Measurements from ENCODE around the gene PRSS50.
"Not testable (repeated sequence)": the region's sequence is repeated elsewhere in the genome, so short reads cannot be mapped to it uniquely, and the experiment has no call there.

PRSS50 gene

DNA sequence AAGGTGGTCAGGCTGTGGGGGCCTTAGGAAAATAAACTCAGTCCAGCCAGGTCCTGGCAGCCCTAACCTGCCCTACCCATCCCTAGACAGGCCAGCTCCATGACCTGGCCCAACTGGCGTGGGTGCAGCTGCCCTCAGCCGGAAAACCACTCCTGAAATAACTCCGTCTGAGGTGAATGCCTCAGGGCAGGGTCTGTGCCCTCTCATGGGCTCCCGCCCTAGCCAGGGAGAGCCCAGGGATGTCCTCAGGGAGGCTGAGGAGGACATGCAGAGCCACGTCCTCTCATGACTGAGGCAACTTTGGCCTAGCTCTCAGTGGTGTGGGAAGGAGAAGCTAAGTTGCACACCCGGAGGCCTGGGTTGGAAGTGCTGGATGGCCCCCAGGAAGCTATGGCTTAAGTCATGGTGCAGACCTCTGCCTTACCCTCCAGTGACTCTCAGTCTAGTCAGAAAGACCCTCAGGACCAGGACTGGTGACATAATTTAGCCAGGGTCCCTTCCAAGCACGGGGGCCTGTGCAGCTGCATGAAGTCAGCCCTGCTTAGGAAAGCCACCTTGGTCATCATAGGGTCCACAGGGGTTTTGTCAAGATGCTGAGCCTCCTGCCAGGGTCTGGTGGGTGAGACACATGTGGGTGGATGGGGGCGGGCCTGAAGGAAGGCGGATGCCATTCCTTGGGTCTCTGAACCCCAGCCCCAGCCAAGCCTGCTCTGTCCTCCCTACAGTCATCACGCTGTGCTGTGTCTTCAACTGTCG, 9.1 kb downstream of the PRSS50 start:
- DNase-seq (ENCODE audit: low spot score), result no peak

GRCh38 chr3:46707601-46708011, 10.1 kb downstream of the PRSS50 start:
- DNase-seq (ENCODE audit: low spot score), result no peak

DNA sequence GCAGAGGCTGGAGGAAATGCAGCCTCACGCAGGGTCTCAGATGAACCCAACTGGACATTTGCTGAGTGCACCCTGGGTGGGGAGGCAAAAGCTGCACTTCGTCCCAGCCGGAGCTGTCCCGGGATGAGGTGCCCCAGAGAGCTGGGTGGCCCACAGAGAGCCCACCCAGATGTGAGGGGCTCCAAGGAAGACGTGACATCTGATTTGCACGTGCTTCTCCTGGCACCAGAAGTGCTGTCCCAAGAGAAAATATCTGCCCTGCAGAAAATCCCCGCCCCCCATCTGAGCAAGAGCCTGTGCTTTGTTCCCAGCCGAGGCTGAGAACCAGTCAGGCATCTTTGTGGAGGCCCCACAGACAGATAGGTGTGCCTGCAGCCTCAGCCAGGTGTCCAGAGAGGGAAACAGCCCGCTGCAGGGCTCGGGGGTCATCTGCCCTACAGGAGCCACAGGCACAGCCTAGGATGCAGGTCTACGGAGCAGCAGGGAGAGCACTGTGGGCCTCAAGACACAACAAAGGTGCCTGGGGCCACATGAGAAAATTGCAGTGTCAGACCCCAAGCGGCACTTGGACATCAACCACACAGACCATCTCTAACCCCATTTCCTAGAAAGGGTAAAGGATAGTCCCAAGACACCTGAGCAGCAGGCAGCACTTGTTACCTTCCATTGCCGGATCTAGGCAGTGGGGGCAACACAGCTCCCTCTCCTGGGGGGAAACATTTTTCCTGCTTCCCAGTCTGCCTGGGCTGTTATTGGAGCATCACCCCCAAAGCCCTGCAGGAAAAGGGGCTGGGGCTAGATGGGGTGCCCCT, 10.7 kb downstream of the PRSS50 start:
- peak; percentile 45 for DNase-seq (ENCODE audit: low spot score)

DNA sequence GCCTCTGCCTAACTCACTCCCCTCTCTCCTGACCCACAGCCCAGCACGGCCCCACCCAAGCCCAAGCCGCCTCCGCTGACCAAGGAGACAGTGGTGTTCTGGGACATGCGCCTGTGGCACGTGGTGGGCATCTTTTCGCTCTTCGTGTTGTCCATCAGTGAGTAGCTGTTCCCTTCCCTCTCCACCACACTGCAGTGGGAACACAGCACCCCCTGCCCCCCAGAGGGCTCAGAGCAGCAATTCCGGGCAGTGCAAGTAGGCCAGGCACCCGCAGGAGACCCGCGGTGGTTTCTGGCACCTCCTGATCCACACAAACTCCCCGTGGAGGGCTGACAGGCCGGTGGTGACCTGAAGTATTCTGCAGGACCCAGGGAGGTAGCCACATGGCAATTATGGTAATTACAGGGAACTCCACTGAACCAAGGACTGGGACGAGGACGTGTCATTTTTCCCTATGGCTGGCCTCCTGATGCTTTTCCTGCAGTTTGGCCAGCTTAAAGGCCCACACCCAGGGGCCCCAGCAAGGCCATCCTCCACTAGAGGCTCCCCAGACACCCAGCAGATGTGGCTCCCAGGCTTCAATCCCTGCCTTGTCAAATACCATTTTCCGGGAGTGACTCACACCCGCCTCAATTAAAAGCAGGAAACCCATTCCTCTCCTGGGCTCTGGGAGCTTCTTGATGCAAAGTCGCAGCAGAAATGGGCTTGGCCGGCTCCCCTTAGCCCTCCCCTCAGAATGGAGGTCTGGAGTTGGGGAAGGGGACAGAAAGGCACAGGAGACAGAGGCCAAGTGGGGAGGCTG, 11.7 kb downstream of the PRSS50 start:
- no peak for DNase-seq (ENCODE audit: low spot score)

DNA sequence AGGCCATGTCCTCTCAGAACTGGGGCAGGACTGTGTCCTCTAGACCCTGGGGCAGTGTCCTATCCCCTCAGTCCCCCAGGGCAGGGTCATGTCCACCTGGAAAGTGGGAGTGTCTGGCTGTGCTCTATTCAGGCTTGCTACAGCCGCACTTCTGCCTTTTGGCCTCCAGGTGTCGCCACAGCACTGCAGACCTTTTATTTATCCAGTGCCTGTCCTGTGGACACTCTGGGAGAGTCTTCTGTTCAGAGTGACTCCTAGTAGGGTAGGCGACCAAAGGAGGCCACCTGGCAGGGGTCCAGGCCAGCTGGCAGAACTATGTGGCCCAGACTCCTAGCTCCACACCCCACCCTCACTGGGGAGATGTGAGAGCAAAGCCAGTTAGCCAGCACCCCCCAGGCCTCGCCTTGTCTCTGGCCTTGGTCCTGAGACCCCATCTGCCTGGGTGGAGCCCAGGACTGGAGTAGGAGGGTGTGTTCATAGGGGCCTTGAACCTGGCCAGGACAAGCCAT, 12.6 kb downstream of the PRSS50 start:
- peak; percentile 84 for DNase-seq (ENCODE audit: low spot score)

GRCh38 chr3:46704346-46704745, 13.3 kb downstream of the PRSS50 start:
- DNase-seq (ENCODE audit: low spot score), result not testable (repeated sequence)

DNA sequence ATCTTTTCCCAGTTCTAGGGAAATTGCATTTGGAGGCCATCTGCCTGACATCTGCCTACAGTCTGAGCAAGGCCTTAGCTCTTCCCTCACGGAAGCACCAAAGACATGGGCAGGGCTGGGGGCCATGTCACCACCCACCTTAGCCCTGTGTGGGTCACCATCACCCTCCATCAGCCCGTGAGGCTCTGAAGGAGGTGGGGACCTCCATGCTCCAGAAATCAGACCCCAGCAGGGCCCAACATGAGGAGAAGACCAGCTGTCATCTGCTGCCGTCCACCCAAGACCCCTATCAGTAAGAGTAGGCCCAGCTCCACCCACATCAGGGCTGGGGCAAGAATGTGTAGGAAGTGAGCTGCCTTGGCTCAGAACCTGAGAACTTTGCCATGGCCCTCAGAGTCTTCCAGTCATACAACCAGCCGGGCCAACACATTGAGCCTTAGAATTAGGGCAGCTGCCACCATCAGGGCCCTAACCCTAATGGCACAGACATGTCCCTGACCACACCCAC, 14.6 kb downstream of the PRSS50 start:
- no peak for DNase-seq (ENCODE audit: low spot score)

DNA sequence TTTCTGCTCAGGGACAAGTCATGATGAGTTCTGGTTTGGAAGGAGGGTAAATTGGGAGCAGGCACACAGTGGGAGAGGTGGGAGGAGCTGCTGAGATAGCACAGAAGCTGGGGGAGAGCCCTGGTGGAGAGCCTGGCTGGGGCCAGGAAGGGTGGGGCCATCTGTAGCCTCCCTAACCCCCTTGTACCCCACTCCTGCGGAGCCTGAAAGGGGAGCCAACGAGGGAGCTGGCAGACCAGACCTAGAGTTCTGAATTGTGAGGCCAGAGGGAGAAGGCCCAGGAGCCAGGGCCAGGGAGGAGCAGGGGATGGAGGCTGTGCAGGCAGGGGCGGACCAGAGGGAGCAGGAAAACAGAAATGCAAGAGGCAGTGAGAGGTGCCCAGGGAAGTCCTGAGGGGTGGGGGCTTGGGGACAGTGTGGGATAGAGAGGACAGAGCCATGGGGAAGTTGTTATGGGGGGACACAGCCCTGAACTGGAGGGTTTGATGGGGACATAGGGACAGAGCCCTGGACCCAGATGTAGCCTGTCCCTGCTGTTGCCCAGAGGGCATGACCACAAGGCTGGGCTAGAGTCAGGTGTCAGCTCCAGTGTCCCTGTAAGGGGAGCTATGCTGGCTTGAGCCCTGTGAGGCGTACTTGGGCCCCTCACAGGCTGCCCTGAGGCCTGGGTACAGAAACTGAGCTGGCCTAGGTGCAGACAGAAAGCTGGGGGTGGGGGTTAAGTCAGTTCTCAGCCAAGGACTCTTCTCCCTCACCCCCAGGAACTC, 15.2 kb downstream of the PRSS50 start:
- no peak for DNase-seq (ENCODE audit: low spot score)

DNA sequence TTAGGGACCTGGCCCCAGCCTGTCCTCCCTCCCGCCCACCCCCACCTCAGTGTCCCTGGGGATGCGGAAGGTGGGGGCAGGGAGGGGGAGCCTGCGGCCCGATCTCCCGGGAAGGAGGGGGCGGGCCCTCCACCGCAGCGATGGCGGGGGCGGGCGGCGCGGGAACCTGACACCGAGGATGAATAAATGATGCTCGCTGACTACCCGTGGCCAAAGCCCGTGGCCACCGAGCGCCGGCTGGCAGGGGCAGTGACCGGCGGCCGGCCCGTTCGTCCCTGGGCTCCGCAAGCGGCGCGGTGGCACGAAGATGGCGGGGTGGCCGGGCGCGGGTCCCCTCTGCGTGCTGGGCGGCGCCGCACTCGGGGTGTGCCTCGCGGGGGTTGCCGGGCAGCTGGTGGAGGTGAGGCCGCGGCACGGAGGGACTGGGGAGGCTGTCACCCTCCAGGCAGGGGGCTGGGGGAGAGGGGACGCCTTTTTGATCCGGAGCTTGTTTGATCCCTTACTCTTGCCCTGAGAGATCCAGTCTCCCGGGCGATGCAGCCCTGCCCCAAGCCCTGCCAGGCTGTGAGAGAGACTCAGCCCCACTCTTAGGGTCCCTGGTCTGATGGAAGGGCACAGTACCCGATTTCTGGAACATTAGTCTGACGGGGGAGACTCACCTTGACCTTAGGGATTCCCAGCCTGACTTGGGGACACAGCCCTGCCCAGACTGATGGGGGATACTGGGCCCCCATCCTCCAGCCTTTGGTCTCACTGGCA, 16.3 kb downstream of the PRSS50 start, which contains the start of gene TMIE:
TMIE (plus strand) TSS at position 212 of the 759 bp plus-strand sequence; CDS start at position 308, 96 bp downstream.
- DNase-seq (ENCODE audit: low spot score), result peak; percentile 59

GRCh38 chr3:46700772-46701171, 16.9 kb downstream of the PRSS50 start:
- peak; percentile 40 for DNase-seq (ENCODE audit: low spot score)

- no peak for DNase-seq (ENCODE audit: low spot score)
Measured at GRCh38 chr3:46699676-46700523, 17.8 kb downstream of the PRSS50 start.

- DNase-seq (ENCODE audit: low spot score), result no peak
Measured at GRCh38 chr3:46695962-46696894, 21.4 kb downstream of the PRSS50 start.

- DNase-seq (ENCODE audit: low spot score), result peak; percentile 73
Measured at GRCh38 chr3:46695177-46695961, 22.3 kb downstream of the PRSS50 start.

DNA sequence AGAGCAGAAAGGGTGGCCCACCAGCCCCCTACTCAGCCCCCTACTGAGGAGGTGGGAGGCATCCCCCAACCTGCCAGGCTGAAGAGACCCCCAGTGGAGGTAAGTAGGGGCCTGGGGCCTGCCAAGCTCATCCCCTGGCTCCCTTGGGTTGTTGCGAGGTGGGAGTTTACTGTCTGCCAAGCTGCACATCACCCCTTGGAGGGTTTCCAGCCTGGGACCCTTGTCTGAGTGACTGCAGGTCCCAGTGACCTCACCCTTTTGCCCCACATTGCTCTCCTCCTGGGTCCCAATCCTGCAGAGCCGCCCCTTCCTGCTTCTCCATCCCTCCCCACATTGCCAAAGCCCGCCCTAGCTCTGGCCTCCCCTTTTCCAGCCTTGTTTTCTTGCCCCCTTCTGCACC, 23.1 kb downstream of the PRSS50 start:
- no peak for DNase-seq (ENCODE audit: low spot score)

- no peak for DNase-seq (ENCODE audit: low spot score)
Measured at GRCh38 chr3:46693892-46694226, 23.8 kb downstream of the PRSS50 start.

DNA sequence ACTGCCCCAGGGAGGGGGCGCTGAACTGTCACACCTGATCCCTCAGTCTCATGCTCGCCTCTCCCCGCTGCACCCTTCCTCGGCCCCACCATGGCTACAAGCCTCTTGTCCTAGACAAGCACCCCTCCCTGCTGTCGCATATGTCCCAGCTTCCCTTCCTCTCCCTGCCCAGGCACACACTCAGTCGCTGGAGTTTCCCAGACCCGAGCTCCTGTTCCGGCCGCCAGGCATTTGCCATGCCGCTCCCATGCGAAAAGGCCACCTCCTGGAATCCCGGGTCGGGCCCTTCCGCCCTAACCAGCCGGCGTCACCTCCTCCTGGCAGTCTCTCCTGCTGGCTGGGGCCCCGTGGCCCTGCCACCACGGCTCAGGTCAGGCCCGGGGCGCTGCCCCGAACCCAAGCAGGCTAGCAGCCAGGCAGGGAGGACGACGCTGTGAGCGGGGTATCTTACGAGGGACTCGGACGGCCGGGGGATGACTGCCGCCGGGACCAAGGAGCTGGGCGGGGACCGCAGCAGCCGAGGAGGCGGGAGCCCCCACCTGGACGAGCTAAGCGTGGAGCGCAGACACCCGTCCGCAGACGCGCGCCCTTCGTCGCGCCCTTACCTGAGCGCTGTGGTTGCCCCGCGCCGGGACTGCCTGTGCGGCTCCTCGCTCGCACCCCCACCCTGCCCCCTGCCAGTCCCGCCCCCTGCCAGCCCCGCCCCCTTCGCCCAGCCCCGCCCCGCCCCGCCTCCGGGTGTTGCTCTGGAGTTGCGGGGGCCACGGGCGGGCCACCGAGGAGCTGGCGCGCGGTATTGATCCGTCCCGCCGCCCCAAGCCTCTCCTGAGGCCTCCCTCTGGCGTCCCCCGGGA, 24.4 kb downstream of the PRSS50 start, which contains the start of gene ALS2CL:
ALS2CL (minus strand) TSS at position 642 of the 854 bp plus-strand sequence. CDS start 4,239 bp downstream, outside the sequence.
- peak; percentile 88 for DNase-seq (ENCODE audit: low spot score)
